Smooth muscle cell (in vitro differentiated cells): ENCODE measurements around the gene CBARP. TPM values are rescaled to one million over a fixed set of nuclear protein-coding genes. Genes with fewer than 3 reads are reported as not detected.

ENCODE experiments used
- DNase-seq: peaks from one replicate; lab custom pipeline; 2025; ENCODE audit not compliant: unreplicated experiment; lab: John Stamatoyannopoulos, UW
- H2AFZ ChIP-seq: fragments of 200-600 bp; sonication (generic); 2 replicates; pipeline ENCODE4 v1.6.0; 2016; ENCODE audit warnings: antibody characterized with exemption, low read depth, mild to moderate bottlenecking
- H3F3A ChIP-seq: fragments of 200-600 bp; sonication (generic); 2 replicates; pipeline ENCODE4 v1.6.0; 2017; ENCODE audit warnings: antibody characterized with exemption, low read depth
- H3K27ac ChIP-seq: fragments of 200-600 bp; sonication (generic); 2 replicates; pipeline ENCODE4 v1.5.1; 2016; ENCODE audit warnings: low read depth, mild to moderate bottlenecking
- H3K27me3 ChIP-seq: fragments of 200-600 bp; sonication (generic); 2 replicates; pipeline ENCODE4 v1.6.1; 2016; ENCODE audit warnings: low read depth, mild to moderate bottlenecking
- H3K36me3 ChIP-seq: fragments of 200-600 bp; sonication (generic); 2 replicates; pipeline ENCODE4 v1.5.1; 2016; ENCODE audit warnings: low read depth
- H3K4me1 ChIP-seq: fragments of 200-600 bp; sonication (generic); 2 replicates; pipeline ENCODE4 v1.5.1; 2016; ENCODE audit warnings: low read depth
- H3K4me2 ChIP-seq: fragments of 200-600 bp; sonication (generic); 2 replicates; pipeline ENCODE4 v1.6.0; 2016; ENCODE audit warnings: mild to moderate bottlenecking
- H3K4me3 ChIP-seq: fragments of 200-600 bp; sonication (generic); 2 replicates; pipeline ENCODE4 v1.5.1; 2016; ENCODE audit warnings: mild to moderate bottlenecking
- H3K79me2 ChIP-seq: fragments of 200-600 bp; sonication (generic); 2 replicates; pipeline ENCODE4 v1.6.0; 2016; ENCODE audit warnings: low read depth, mild to moderate bottlenecking
- H3K9ac ChIP-seq: fragments of 200-600 bp; sonication (generic); 2 replicates; pipeline ENCODE4 v1.6.0; 2016; ENCODE audit warnings: low read depth
- H3K9me3 ChIP-seq: fragments of 200-600 bp; sonication (generic); replicated peaks from 2 replicates; pipeline ENCODE4 v1.5.1; 2016; ENCODE audit warnings: low read depth
- H4K20me1 ChIP-seq: fragments of 200-600 bp; sonication (generic); 2 replicates; pipeline ENCODE4 v1.6.0; 2016; ENCODE audit warnings: low read depth
- CTCF ChIP-seq: fragments of 200-600 bp; sonication (generic); IDR thresholded peaks from 2 replicates; pipeline ENCODE4 v1.5.1; 2017; ENCODE audit warnings: borderline replicate concordance, mild to moderate bottlenecking, antibody characterized with exemption; ENCODE audit not compliant: insufficient read depth, poor library complexity, severe bottlenecking
- WGBS: methylation state at CpG from one replicate; pipeline ENCODE4 v1.1.7; 2016; ENCODE audit warnings: low lambda C conversion rate; 5-methylcytosine and 5-hydroxymethylcytosine counted together
- polyA plus RNA-seq: library from polyadenylated mRNA; unstranded; fragments of >200 nt; fragmentation: Nextera tagmentation; extraction: Ambion mirVana; gene quantifications from 2 replicates; pipeline ENCODE4 v1.2.1, GENCODE V29; 2016
- total RNA-seq: library from RNA; depleted of rRNA; stranded (reverse); fragments of >200 nt; gene quantifications from 2 replicates; pipeline ENCODE4 v1.2.3, GENCODE V29; 2014

The CBARP gene
- total and polyA plus RNA-seq, 2 experiments from 2014 or later = 2.7 to 10.5 TPM

GRCh38 chr19:1189419-1189818, 48.4 kb downstream of the CBARP start:
- no peak for DNase-seq
- Histone ChIP-seq H4K20me1 (no peaks in the 10 kb centered on the region), H3K4me2 (no peak overlapping the region), H3K79me2 (no peaks in the 10 kb centered on the region), H3K4me3 (no peak overlapping the region), H3F3A (peaks cover 16% of the 10 kb centered on the region), H3K36me3 (no peaks in the 10 kb centered on the region), H2AFZ (no peak overlapping the region), H3K4me1 (no peaks in the 10 kb centered on the region), H3K27me3 (no peaks in the 10 kb centered on the region), H3K9ac (no peak overlapping the region), H3K9me3 (no peaks in the 10 kb centered on the region), H3K27ac (peak overlapping the region; percentile 2)
- 43% methylated on average over 9 of the region's 9 CpGs for WGBS
- no peak for TF ChIP-seq CTCF

- Histone ChIP-seq H3K9ac (no peak overlapping the region), H2AFZ (no peak overlapping the region), H3K9me3 (no peaks in the 10 kb centered on the region), H3F3A (no peaks in the 10 kb centered on the region), H3K4me3 (no peak overlapping the region), H4K20me1 (no peaks in the 10 kb centered on the region), H3K4me1 (no peaks in the 10 kb centered on the region), H3K36me3 (no peaks in the 10 kb centered on the region), H3K79me2 (no peaks in the 10 kb centered on the region), H3K27me3 (no peaks in the 10 kb centered on the region), H3K4me2 (no peak overlapping the region), H3K27ac (peak overlapping the region; percentile 4)
- DNase-seq = no peak
- WGBS = 64% methylated on average over 18 of the region's 19 CpGs
- no peak for TF ChIP-seq CTCF
Observed at GRCh38 chr19:1183543-1184172, 54.1 kb downstream of the CBARP start.

GRCh38 chr19:1182727-1183126, 55.1 kb downstream of the CBARP start:
- H3K79me2 ChIP-seq = no peaks in the 10 kb centered on the region
- no peaks in the 10 kb centered on the region for H3K9me3 ChIP-seq
- H2AFZ ChIP-seq = no peak overlapping the region
- no peaks in the 10 kb centered on the region for H3K4me1 ChIP-seq
- no peaks in the 10 kb centered on the region for H4K20me1 ChIP-seq
- H3K27ac ChIP-seq = peak overlapping the region; percentile 4
- WGBS = 82% methylated on average over 8 of the region's 11 CpGs
- H3K36me3 ChIP-seq = no peaks in the 10 kb centered on the region
- no peaks in the 10 kb centered on the region for H3F3A ChIP-seq
- H3K27me3 ChIP-seq = no peaks in the 10 kb centered on the region
- no peak overlapping the region for H3K4me2 ChIP-seq
- no peak for TF ChIP-seq CTCF
- H3K4me3 ChIP-seq = no peak overlapping the region
- no peak for DNase-seq
- no peak overlapping the region for H3K9ac ChIP-seq

- H3K9me3 ChIP-seq = no peaks in the 10 kb centered on the region
Observed at GRCh38 chr19:1182068-1182467, 55.7 kb downstream of the CBARP start.

More at GRCh38 chr19:1182068-1182467, 55.7 kb downstream of the CBARP start:
- H3K27me3 ChIP-seq = no peaks in the 10 kb centered on the region
- no peaks in the 10 kb centered on the region for H3F3A ChIP-seq
- no peak overlapping the region for H3K4me2 ChIP-seq
- DNase-seq = no peak
- H3K79me2 ChIP-seq = no peaks in the 10 kb centered on the region
- no peak overlapping the region for H3K9ac ChIP-seq
- no peaks in the 10 kb centered on the region for H3K36me3 ChIP-seq
- no peak overlapping the region for H3K4me3 ChIP-seq
- H2AFZ ChIP-seq = no peak overlapping the region
- peak overlapping the region; percentile 31 for H3K27ac ChIP-seq
- H3K4me1 ChIP-seq = no peaks in the 10 kb centered on the region
- TF ChIP-seq CTCF = no peak
- WGBS = 90% methylated on average over 10 of the region's 10 CpGs
- H4K20me1 ChIP-seq = no peaks in the 10 kb centered on the region
